ENCODE results near the gene ALS2. TPM values are rescaled to one million over a fixed set of nuclear protein-coding genes. Genes with fewer than 3 reads are reported as not detected.

Gene ALS2
- total and polyA plus RNA-seq, 2 of the 8 experiments (the other 6 are each of a cell fraction or from before 2014, with no cell fraction given), result 12.1 to 34.5 TPM

DNA sequence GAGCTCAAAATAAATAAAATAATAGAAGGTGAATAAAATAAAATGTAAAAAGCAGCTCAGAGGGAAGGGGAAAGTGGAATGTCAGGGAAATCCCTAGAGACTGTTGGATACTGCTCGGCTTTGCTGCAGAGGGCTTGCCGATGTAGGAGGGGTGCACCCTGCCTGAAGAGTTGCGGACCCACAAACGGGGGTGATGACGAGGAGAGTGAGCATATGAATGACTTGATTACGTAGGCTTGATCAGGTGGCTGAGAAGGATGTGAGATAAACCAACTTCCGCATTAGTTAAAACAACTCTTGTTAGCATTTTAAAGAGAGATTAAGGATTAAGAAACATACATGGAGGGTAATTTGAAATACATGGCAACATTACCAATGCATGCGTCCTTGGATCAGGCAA is 116.4 kb downstream of the ALS2 start:
- no peak overlapping the region for H3K9ac ChIP-seq (replicated peaks in 1 of 4; ENCODE audit: extremely low read depth in 1 of 4, low read depth in 3 of 4, low read length in 3 of 4)
- no peak overlapping the region for H2BK12ac ChIP-seq (ENCODE audit: low read depth, low read length)
- no peaks in the 10 kb centered on the region for H3K79me2 ChIP-seq (ENCODE audit: control insufficient read depth in 1 of 2, insufficient read depth in 2 of 2, low read length in 2 of 2)
- H2BK5ac ChIP-seq (ENCODE audit: low read depth, low read length), result no peak overlapping the region
- no peak overlapping the region for H4K91ac ChIP-seq (replicated peaks; ENCODE audit: insufficient read length, low read length)
- no peak overlapping the region for H3K27ac ChIP-seq (ENCODE audit: low read depth, low read length)
- no peaks in the 10 kb centered on the region for H3K23me2 ChIP-seq (ENCODE audit: low read depth, low read length)
- no peak for DNase-seq (ENCODE audit: low read depth in 1 of 2, low spot score in 2 of 2)
- no peak overlapping the region for H3K4ac ChIP-seq (replicated peaks; ENCODE audit: insufficient read length, low read depth, low read length)
- H2BK120ac ChIP-seq (replicated peaks; ENCODE audit: low read depth, low read length), result no peak overlapping the region
- no peak overlapping the region for H3K18ac ChIP-seq (ENCODE audit: extremely low read depth, low read length)
- no peaks in the 10 kb centered on the region for H3K79me1 ChIP-seq (ENCODE audit: low read depth, low read length)
- no peaks in the 10 kb centered on the region for H3K4me1 ChIP-seq (replicated peaks in 1 of 4; ENCODE audit: control insufficient read depth in 3 of 4, insufficient read depth in 4 of 4, low read length in 3 of 4)
- H2AK5ac ChIP-seq (ENCODE audit: low read depth, low read length), result no peak overlapping the region
- POLR2A ChIA-PET (ENCODE audit: partially characterized antibody), result interaction anchor here (0.6 kb wide), 1 partner anchor 574 kb away, joined by 3 read pairs; the partner anchor contains the start of gene SUMO1
- no peaks in the 10 kb centered on the region for H3K27me3 ChIP-seq (replicated peaks in 1 of 4; ENCODE audit: control insufficient read depth in 3 of 4, extremely low read depth in 1 of 4, insufficient read depth in 3 of 4, low read length in 3 of 4)
- H3K36me3 ChIP-seq (ENCODE audit: control insufficient read depth in 2 of 4, insufficient read depth in 4 of 4, low read length in 3 of 4), result no peaks in the 10 kb centered on the region
- no peak overlapping the region for H3K4me2 ChIP-seq (ENCODE audit: insufficient read depth in 1 of 2, low read depth in 2 of 2, low read length in 2 of 2)
- CTCF ChIA-PET (ENCODE audit: partially characterized antibody), result interaction anchor here (0.6 to 1.4 kb wide), 3 partner anchors 13 to 16 kb away, joined by 3 to 4 read pairs (median 3); no protein-coding TSS in a partner anchor
- no peaks in the 10 kb centered on the region for H3K9me3 ChIP-seq (ENCODE audit: insufficient read depth in 2 of 2, low read depth in 1 of 2, low read length in 1 of 2)
- no peak overlapping the region for H2BK20ac ChIP-seq (ENCODE audit: low read length)
- FAIRE-seq, result no peak
- H3K23ac ChIP-seq (ENCODE audit: insufficient read length), result no peak overlapping the region
- H2AFZ ChIP-seq (ENCODE audit: low read length), result no peak overlapping the region
- H4K20me1 ChIP-seq (replicated peaks in 1 of 2; ENCODE audit: control insufficient read depth in 1 of 2, insufficient read depth in 2 of 2, low read length in 2 of 2), result no peaks in the 10 kb centered on the region
- no peak overlapping the region for H2BK15ac ChIP-seq (ENCODE audit: low read length)
- WGBS, 2 experiments (ENCODE audit: extremely low coverage in 1 of 2, insufficient coverage in 1 of 2, insufficient read length in 1 of 2, insufficient replicate concordance in 2 of 2, low coverage in 1 of 2, low lambda C conversion rate in 2 of 2, missing lambda C conversion rate in 1 of 2), result 81% methylated on average over 8 of the region's 8 CpGs; no CpG with 5 or more reads in 1 of the 2 experiments
- no peak overlapping the region for H4K8ac ChIP-seq (ENCODE audit: extremely low read depth, insufficient read depth, low read length)
- no peak overlapping the region for H3K4me3 ChIP-seq (ENCODE audit: extremely low read depth in 1 of 4, insufficient read depth in 2 of 4, low read depth in 3 of 4, low read length in 4 of 4)
- H3K56ac ChIP-seq (replicated peaks; ENCODE audit: insufficient read length, low read depth, low read length), result no peak overlapping the region
- H3K14ac ChIP-seq (ENCODE audit: insufficient read length), result no peak overlapping the region
- H4K5ac ChIP-seq (ENCODE audit: insufficient read length, low read depth, low read length), result no peak overlapping the region
- TF ChIP-seq BRCA1 (IDR thresholded peaks at IDR 0.05; ENCODE audit: low read depth, low read length), result no peak

Data from H1 (cell line).